Prostate gland (tissue), 2 donors: ENCODE data around the gene THSD4. TPM values are rescaled to one million over a fixed set of nuclear protein-coding genes. Genes with fewer than 3 reads are reported as not detected.

Experiments
- DNase-seq: peaks from one replicate; pipeline ENCODE4 v3.0.0-alpha.2; 2019; ENCODE audit warnings: low spot score
- H3K27ac ChIP-seq, 2 donors: fragments of 200-600 bp; sonication (generic); 2 replicates each; pipeline ENCODE4 v1.5.1; 2017 to 2019
- H3K27me3 ChIP-seq: fragments of 200-600 bp; sonication (generic); replicated peaks from 2 replicates; pipeline ENCODE4 v1.5.1; 2019; ENCODE audit not compliant: insufficient read depth
- H3K36me3 ChIP-seq, 2 donors: fragments of 200-600 bp; sonication (generic); 1 replicate in 1 of 2; 2 replicates in 1 of 2; pipeline versions ENCODE4 v1.5.1 to v1.8.1; 2017 to 2019
- H3K4me1 ChIP-seq: fragments of 200-600 bp; sonication (generic); replicated peaks from 2 replicates; pipeline ENCODE4 v1.5.1; 2019
- H3K4me3 ChIP-seq, 2 donors: fragments of 200-600 bp; sonication (generic); 2 replicates each; pipeline ENCODE4 v1.5.1; 2017 to 2019
- H3K9me3 ChIP-seq: fragments of 200-600 bp; sonication (generic); 2 replicates; pipeline ENCODE4 v1.5.1; 2017
- POLR2A ChIP-seq: fragments of 450-650 bp; IDR thresholded peaks from one replicate; pipeline ENCODE4 v1.6.1; 2016; ENCODE audit warnings: antibody characterized with exemption, mild to moderate bottlenecking
- POLR2AphosphoS5 ChIP-seq: sonication (generic); formaldehyde crosslinking; IDR thresholded peaks from one replicate; pipeline ENCODE4 v1.6.1; 2017; ENCODE audit warnings: antibody characterized with exemption
- WGBS: methylation state at CpG from one replicate; pipeline ENCODE4 v1.1.5; 2018; 5-methylcytosine and 5-hydroxymethylcytosine counted together
- intact Hi-C: fragments of 100-400 bp; cut with DNase I; formaldehyde crosslinking; loops from one replicate; pipeline ENCODE4 v1.14.2; 2022
- total RNA-seq, 2 donors: library from RNA; depleted of rRNA; stranded (reverse); fragments of >200 nt; gene quantifications; one replicate each; pipeline ENCODE4 v1.1.0, GENCODE V29; 2016
- TF ChIP-seq, protein P1 (sequence below), 4 experiments: fragments of 200-600 bp in 2 of 4; fragments of 450-650 bp in 2 of 4; sonication (generic) in 2 of 4; IDR thresholded peaks; 1 replicate in 3 of 4; 2 replicates in 1 of 4; pipeline ENCODE4 v1.5.1; 2016 to 2019; ENCODE audit warnings: antibody characterized with exemption in 4 of 4, mild to moderate bottlenecking in 2 of 4, moderate library complexity in 2 of 4

THSD4 gene
- total RNA-seq, 2 donors from 2014 or later, result 84.1 to 223 TPM

DNA sequence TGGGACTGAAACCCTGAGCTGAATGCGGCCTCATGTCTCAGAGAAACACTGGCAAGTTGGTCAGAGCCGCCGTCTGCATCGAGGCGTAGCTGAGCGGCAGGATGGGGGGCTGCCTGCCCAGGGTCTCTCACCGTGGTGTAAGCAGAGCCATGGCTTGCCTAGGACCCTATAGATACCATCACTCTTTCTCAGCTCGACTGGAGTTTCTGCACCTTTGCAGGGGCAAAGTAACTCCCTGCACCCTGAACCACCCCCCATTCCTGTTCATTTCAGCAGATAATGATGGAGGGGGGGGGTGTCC, 666.6 kb downstream of the THSD4 start:
- no peak for TF ChIP-seq POLR2A
- TF ChIP-seq, protein P1, sequence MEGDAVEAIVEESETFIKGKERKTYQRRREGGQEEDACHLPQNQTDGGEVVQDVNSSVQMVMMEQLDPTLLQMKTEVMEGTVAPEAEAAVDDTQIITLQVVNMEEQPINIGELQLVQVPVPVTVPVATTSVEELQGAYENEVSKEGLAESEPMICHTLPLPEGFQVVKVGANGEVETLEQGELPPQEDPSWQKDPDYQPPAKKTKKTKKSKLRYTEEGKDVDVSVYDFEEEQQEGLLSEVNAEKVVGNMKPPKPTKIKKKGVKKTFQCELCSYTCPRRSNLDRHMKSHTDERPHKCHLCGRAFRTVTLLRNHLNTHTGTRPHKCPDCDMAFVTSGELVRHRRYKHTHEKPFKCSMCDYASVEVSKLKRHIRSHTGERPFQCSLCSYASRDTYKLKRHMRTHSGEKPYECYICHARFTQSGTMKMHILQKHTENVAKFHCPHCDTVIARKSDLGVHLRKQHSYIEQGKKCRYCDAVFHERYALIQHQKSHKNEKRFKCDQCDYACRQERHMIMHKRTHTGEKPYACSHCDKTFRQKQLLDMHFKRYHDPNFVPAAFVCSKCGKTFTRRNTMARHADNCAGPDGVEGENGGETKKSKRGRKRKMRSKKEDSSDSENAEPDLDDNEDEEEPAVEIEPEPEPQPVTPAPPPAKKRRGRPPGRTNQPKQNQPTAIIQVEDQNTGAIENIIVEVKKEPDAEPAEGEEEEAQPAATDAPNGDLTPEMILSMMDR (IDR thresholded peaks at IDR 0.05), result no peak
- TF ChIP-seq POLR2AphosphoS5, result no peak
- WGBS, result 90% methylated on average over 8 of the region's 8 CpGs
- Histone ChIP-seq H3K9me3 (no peaks in the 10 kb centered on the region), H3K27ac (no peak overlapping the region), H3K27me3 (no peaks in the 10 kb centered on the region), H3K4me3 (no peak overlapping the region), H3K36me3 (no peaks in the 10 kb centered on the region), H3K4me1 (no peaks in the 10 kb centered on the region)
- intact Hi-C loops, result no loop called here
- no peak for DNase-seq

DNA sequence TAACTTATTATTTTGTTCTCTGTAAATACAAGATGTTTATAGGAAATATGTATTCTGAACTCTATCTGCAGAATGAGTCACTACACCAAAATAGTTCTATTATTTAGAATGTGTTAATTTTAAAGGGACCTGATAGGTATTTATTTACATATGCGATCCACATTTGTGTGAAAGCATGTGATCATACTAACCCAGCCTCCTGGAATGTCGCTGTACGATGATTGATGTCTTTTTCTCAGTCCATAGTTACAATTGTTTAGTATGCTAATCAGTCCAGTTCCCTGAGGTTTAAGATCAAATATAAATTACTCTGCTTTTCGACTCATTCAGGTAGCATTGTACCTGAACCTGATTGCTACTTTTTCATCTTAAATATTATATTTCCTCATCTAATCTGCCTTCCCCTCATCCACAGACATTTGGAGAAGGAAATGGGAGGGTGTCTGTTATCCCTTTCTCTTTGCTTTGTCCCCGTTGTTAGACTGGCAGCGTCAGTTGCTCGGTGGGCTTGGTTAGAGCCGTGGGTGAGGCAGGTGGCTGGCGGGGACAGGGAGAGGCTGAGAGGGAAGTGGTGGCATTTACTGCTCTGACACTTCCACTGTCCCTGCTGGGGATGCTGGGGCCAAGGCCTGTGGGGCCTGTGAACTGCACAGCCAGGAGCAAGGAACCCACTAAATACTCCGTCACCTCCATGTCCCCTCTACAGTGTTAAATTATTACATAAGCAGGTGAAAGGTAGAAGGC, 667.3 kb downstream of the THSD4 start:
- Histone ChIP-seq H3K36me3 (no peaks in the 10 kb centered on the region), H3K4me1 (no peaks in the 10 kb centered on the region), H3K27me3 (no peaks in the 10 kb centered on the region), H3K9me3 (no peaks in the 10 kb centered on the region), H3K27ac (no peak overlapping the region), H3K4me3 (no peak overlapping the region)
- intact Hi-C loops, result no loop called here
- TF ChIP-seq, protein P1 (IDR thresholded peaks at IDR 0.05), result no peak
- TF ChIP-seq POLR2A, result no peak
- no peak for TF ChIP-seq POLR2AphosphoS5
- WGBS, result 74% methylated on average over 10 of the region's 10 CpGs
- DNase-seq, result no peak

GRCh38 chr15:71784719-71785118, 669.4 kb downstream of the THSD4 start:
- no peaks in the 10 kb centered on the region for H3K36me3 ChIP-seq
- no peak overlapping the region for H3K4me3 ChIP-seq
- no peaks in the 10 kb centered on the region for H3K4me1 ChIP-seq
- H3K27ac ChIP-seq, result no peak overlapping the region
- H3K27me3 ChIP-seq, result no peaks in the 10 kb centered on the region
- no peak for DNase-seq
- H3K9me3 ChIP-seq, result no peaks in the 10 kb centered on the region
- intact Hi-C loops, result no loop called here
- TF ChIP-seq, protein P1 (IDR thresholded peaks at IDR 0.05), result no peak
- TF ChIP-seq POLR2A, result no peak
- no peak for TF ChIP-seq POLR2AphosphoS5
- 79% methylated on average over 6 of the region's 6 CpGs for WGBS

DNA sequence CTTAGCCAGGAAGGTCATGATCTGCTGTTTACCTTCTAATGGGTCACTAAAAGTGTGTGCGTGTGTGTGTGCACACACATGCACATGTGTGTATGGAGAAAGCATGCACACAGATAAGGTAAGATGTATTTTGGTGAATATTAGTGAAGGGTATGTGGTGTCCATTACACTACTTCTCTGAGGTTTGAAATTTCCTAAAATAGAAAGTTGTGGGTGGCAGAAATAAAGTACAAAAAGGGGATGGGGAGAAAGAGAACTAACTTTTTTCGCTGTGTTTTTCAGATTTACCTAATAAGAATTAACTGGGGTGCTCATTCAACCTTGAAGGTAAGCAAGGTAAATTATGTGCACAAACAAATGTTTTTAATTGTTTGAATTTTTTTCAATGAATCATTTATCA, 670.7 kb downstream of the THSD4 start:
- no peaks in the 10 kb centered on the region for H3K36me3 ChIP-seq
- H3K4me1 ChIP-seq, result no peaks in the 10 kb centered on the region
- no peak overlapping the region for H3K27ac ChIP-seq
- TF ChIP-seq POLR2A (no peak), POLR2AphosphoS5 (no peak)
- TF ChIP-seq, protein P1 (IDR thresholded peaks at IDR 0.05), result no peak
- intact Hi-C loops, result no loop called here
- 100% methylated on average over 2 of the region's 2 CpGs for WGBS
- no peaks in the 10 kb centered on the region for H3K9me3 ChIP-seq
- no peak overlapping the region for H3K4me3 ChIP-seq
- H3K27me3 ChIP-seq, result no peaks in the 10 kb centered on the region
- no peak for DNase-seq

DNA sequence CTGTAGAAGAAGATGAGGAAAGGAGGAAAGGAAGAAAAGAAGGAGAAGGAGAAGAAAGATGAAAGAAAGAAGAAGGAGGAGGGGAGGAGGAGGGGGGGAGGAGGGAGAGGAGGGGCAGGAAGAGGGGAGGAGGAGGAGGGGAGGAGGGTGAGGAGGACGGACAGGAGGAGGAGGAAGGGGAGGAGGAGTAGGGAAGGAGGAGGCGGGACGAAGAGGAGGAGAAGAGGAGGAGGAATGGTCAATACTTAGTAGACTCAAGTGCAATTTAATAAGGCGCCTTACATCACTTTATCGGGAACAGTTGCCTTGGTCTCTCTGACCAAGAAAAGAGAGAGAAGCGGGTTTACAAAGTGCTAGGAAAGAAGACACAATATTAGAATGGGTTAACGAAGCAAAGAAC, 671.4 kb downstream of the THSD4 start:
- Histone ChIP-seq H3K9me3 (no peaks in the 10 kb centered on the region), H3K4me3 (no peak overlapping the region), H3K4me1 (no peaks in the 10 kb centered on the region), H3K36me3 (no peaks in the 10 kb centered on the region), H3K27me3 (no peaks in the 10 kb centered on the region), H3K27ac (no peak overlapping the region)
- intact Hi-C loops, result no loop called here
- TF ChIP-seq POLR2A (no peak), POLR2AphosphoS5 (no peak)
- TF ChIP-seq, protein P1 (IDR thresholded peaks at IDR 0.05), result no peak
- no peak for DNase-seq
- 84% methylated on average over 7 of the region's 7 CpGs for WGBS
